Vagina (tissue), 2 donors: Measurements from ENCODE around the gene NCOA5.

Experiments
- CTCF ChIP-seq, 3 experiments: fragments of 450-650 bp in 2 of 3; fragments of 200-600 bp in 1 of 3; sonication (generic) in 1 of 3; IDR thresholded peaks; one replicate each; pipeline ENCODE4 v1.5.1; 2017 to 2019; ENCODE audit warnings: antibody characterized with exemption in 3 of 3, mild to moderate bottlenecking in 2 of 3, moderate library complexity in 2 of 3
- POLR2AphosphoS5 ChIP-seq, 2 donors: sonication (generic); formaldehyde crosslinking; IDR thresholded peaks; one replicate each; pipeline ENCODE4 v1.9.0; 2017; ENCODE audit warnings: antibody characterized with exemption in 2 of 2, mild to moderate bottlenecking in 2 of 2, low read depth in 1 of 2; ENCODE audit not compliant: insufficient read depth in 1 of 2

GRCh38 chr20:46028110-46028509 is 61.7 kb downstream of the NCOA5 start:
- TF ChIP-seq CTCF (IDR thresholded peaks at IDR 0.05) (no peak), POLR2AphosphoS5 (IDR thresholded peaks at IDR 0.05; ENCODE audit: insufficient read depth in 1 of 2, low read depth in 1 of 2) (no peak)
